Chondrocyte (in vitro differentiated cells): ENCODE results near the gene LANCL3. TPM values are rescaled to one million over a fixed set of nuclear protein-coding genes. Genes with fewer than 3 reads are reported as not detected.

ENCODE experiments used
- DNase-seq: peaks from one replicate; pipeline ENCODE4 v3.0.0; 2021; ENCODE audit warnings: mixed read lengths, low spot score
- H3K27ac Mint-ChIP-seq: one replicate; pipeline ENCODE4 v1.8.0; 2021; ENCODE audit warnings: mild to moderate bottlenecking, moderate library complexity, mixed read lengths; ENCODE audit not compliant: unreplicated experiment
- H3K27me3 Mint-ChIP-seq: 2 replicates; pipeline ENCODE4 v1.8.0; 2021; ENCODE audit warnings: low read depth, mixed read lengths
- H3K36me3 Mint-ChIP-seq: 2 replicates; pipeline ENCODE4 v1.8.0; 2021; ENCODE audit warnings: low read depth, mixed read lengths
- H3K4me1 Mint-ChIP-seq: 2 replicates; pipeline ENCODE4 v1.8.0; 2021; ENCODE audit warnings: low read depth, mild to moderate bottlenecking, mixed read lengths
- H3K4me3 Mint-ChIP-seq: one replicate; pipeline ENCODE4 v1.8.0; 2021; ENCODE audit warnings: mild to moderate bottlenecking, moderate library complexity, mixed read lengths; ENCODE audit not compliant: unreplicated experiment
- H3K9me3 Mint-ChIP-seq: 2 replicates; pipeline ENCODE4 v1.8.0; 2021; ENCODE audit warnings: low read depth, mixed read lengths
- total RNA-seq: library from RNA; stranded (reverse); gene quantifications from 3 replicates; pipeline ENCODE4 v1.2.1, GENCODE V29; 2021
- TF ChIP-seq, protein P1 (sequence below): fragments of 200-600 bp; sonication (generic); IDR thresholded peaks from 2 replicates; pipeline ENCODE4 v1.5.0; 2021; ENCODE audit warnings: antibody characterized with exemption, mild to moderate bottlenecking, moderate library complexity

Gene LANCL3
- total RNA-seq, 1 donor from 2014 or later: 0.05 TPM

DNA sequence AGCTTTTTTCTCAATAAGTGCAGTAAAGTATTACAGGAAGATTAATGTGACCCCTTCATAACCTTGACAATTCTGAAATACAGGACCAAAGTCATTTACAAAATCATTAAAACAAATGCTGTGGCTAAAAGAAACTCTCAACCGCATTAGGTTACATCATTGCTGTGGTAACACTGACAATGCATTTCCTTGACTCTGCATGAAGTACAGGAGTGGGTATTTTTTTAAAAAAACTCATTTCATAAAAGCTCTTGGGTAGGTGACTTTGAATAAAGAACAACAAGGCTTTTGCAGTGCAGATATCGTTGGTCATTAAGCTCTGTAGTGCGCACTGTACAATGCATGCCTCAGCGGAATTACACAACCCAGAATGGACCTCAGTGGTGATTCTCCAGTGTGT, 90.7 kb downstream of the LANCL3 start:
- DNase-seq: no peak
- Mint-ChIP-seq H3K36me3 (no peaks in the 10 kb centered on the region), H3K9me3 (peaks cover 8% of the 10 kb centered on the region), H3K27ac (no peak overlapping the region), H3K27me3 (no peaks in the 10 kb centered on the region), H3K4me1 (no peaks in the 10 kb centered on the region), H3K4me3 (no peak overlapping the region)
- TF ChIP-seq, protein P1, sequence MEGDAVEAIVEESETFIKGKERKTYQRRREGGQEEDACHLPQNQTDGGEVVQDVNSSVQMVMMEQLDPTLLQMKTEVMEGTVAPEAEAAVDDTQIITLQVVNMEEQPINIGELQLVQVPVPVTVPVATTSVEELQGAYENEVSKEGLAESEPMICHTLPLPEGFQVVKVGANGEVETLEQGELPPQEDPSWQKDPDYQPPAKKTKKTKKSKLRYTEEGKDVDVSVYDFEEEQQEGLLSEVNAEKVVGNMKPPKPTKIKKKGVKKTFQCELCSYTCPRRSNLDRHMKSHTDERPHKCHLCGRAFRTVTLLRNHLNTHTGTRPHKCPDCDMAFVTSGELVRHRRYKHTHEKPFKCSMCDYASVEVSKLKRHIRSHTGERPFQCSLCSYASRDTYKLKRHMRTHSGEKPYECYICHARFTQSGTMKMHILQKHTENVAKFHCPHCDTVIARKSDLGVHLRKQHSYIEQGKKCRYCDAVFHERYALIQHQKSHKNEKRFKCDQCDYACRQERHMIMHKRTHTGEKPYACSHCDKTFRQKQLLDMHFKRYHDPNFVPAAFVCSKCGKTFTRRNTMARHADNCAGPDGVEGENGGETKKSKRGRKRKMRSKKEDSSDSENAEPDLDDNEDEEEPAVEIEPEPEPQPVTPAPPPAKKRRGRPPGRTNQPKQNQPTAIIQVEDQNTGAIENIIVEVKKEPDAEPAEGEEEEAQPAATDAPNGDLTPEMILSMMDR: no peak

DNA sequence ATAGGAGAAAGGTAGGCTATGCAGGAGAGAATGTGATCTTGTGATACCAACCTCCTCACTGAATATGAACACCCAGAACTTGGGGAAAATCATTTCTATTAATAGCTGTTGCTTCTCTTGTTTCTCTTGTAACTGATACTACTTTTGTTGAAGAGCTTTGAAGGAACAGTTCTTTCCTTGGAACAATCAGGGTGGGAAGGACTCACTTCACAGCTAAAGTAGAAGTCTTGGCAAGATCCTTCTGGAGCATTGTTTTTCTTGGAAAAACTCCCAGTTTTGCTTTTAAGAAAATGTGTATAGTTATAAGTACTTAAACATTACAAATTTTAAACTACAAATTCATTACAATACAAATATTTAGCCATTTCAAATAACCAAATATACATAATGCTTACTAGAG, 95.1 kb downstream of the LANCL3 start:
- no peaks in the 10 kb centered on the region for H3K36me3 Mint-ChIP-seq

GRCh38 chrX:37667141-37667540, 95.7 kb downstream of the LANCL3 start:
- Mint-ChIP-seq H3K36me3 (no peaks in the 10 kb centered on the region), H3K9me3 (peaks cover under 1% of the 10 kb centered on the region), H3K4me3 (no peak overlapping the region), H3K27ac (no peak overlapping the region), H3K27me3 (peaks cover 4% of the 10 kb centered on the region), H3K4me1 (no peaks in the 10 kb centered on the region)
- DNase-seq: no peak
- TF ChIP-seq, protein P1: no peak

More for the DNA sequence above, 95.1 kb downstream of the LANCL3 start:
- TF ChIP-seq, protein P1: no peak
- Mint-ChIP-seq H3K4me3 (no peak overlapping the region), H3K4me1 (no peaks in the 10 kb centered on the region), H3K27me3 (peaks cover 2% of the 10 kb centered on the region), H3K27ac (no peak overlapping the region), H3K9me3 (peaks cover 6% of the 10 kb centered on the region)
- no peak for DNase-seq

DNA sequence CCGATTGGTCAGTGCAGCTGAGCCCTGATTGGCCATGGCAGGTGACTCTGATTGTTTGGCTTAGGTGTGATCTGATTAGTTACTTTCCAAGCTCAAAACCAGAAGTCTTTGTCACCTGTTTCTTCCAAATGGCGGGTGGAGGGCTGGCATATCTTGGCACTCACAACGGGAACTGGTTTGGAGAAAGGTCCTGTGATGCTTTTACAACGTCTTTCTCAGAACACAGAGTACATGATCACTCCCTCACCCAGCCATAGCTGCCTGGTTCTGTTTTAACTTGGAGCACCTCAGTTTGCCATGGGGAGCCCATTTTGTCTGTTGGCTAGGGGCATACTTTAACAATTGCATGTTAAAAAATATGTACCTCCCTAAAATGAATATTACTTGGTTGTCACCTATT, 101.1 kb downstream of the LANCL3 start:
- Mint-ChIP-seq H3K36me3 (no peaks in the 10 kb centered on the region), H3K27ac (no peak overlapping the region), H3K27me3 (peaks cover 14% of the 10 kb centered on the region), H3K9me3 (no peaks in the 10 kb centered on the region), H3K4me3 (no peak overlapping the region), H3K4me1 (no peaks in the 10 kb centered on the region)
- TF ChIP-seq, protein P1: no peak
- DNase-seq: no peak

DNA sequence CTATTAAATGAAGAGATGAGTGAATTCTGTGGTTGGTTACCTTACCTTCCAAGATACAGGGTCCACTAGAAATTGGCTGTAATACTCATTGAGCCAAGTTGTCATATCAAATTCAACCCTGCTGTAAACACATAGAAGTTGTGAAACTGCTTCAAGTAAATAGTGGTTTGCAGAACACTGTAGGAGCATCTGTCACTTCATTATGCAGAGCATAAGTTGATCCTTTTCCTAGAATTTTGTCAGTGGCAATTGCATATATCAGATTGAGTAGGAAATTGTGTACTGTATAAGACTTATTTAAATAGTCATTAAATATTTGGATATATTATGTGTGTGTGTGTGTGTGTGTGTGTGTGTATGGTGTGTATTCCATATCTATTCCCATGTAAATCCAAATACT, 105.3 kb downstream of the LANCL3 start:
- Mint-ChIP-seq H3K27me3 (peaks cover 21% of the 10 kb centered on the region), H3K36me3 (no peaks in the 10 kb centered on the region), H3K4me1 (no peaks in the 10 kb centered on the region), H3K9me3 (no peaks in the 10 kb centered on the region), H3K27ac (no peak overlapping the region), H3K4me3 (no peak overlapping the region)
- TF ChIP-seq, protein P1: no peak
- DNase-seq: no peak
